Type B pancreatic cell (in vitro differentiated cells): Measurements from ENCODE around the gene CABLES1. TPM values are rescaled to one million over a fixed set of nuclear protein-coding genes. Genes with fewer than 3 reads are reported as not detected.

ENCODE experiments used
- DNase-seq: peaks from one replicate; pipeline ENCODE4 v3.0.0; 2021; ENCODE audit warnings: mixed read lengths; ENCODE audit not compliant: unreplicated experiment; ENCODE audit errors: extremely low spot score
- H3K27ac Mint-ChIP-seq: 2 replicates; pipeline ENCODE4 v1.8.0; 2021; ENCODE audit warnings: mild to moderate bottlenecking, mixed read lengths
- H3K27me3 Mint-ChIP-seq: 2 replicates; pipeline ENCODE4 v1.8.0; 2021; ENCODE audit warnings: mixed read lengths
- H3K36me3 Mint-ChIP-seq: 2 replicates; pipeline ENCODE4 v1.8.0; 2021; ENCODE audit warnings: mixed read lengths
- H3K4me1 Mint-ChIP-seq: one replicate; pipeline ENCODE4 v1.8.0; 2021; ENCODE audit warnings: mixed read lengths; ENCODE audit not compliant: unreplicated experiment
- H3K4me3 Mint-ChIP-seq: 2 replicates; pipeline ENCODE4 v1.8.0; 2021; ENCODE audit warnings: mild to moderate bottlenecking, mixed read lengths
- H3K9me3 Mint-ChIP-seq: 2 replicates; pipeline ENCODE4 v1.8.0; 2021; ENCODE audit warnings: mixed read lengths
- total RNA-seq: library from RNA; stranded (reverse); gene quantifications from 2 replicates; pipeline ENCODE4 v1.2.1, GENCODE V29; 2021; ENCODE audit warnings: low replicate concordance
- TF ChIP-seq, protein P1 (sequence below): fragments of 200-600 bp; sonication (generic); conservative IDR thresholded peaks from 2 replicates; pipeline ENCODE4 v1.5.0; 2021; ENCODE audit warnings: antibody characterized with exemption, mild to moderate bottlenecking

Gene CABLES1
- total RNA-seq, 1 donor from 2014 or later = 11.4 TPM

DNA sequence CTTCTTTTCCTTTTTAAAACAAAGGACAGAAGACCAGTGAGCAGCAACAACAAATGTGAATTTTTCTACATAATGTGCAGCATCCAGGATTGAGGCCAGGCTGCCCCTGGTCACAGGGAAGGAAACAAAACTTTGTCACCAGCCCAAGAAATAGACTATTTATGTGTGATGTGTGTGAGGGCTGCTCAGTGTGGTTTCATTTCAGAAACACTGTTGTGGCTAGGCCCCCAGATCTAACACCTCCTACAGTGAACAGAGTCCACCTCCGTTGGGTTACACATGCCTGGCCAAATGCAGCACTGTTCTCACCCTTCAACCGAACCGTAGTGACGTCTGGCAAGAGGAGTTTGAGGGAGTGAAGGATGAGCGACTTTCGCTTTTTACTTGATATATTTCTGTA, 171.5 kb downstream of the CABLES1 start:
- Mint-ChIP-seq H3K27ac (no peak overlapping the region), H3K4me3 (no peak overlapping the region), H3K27me3 (no peaks in the 10 kb centered on the region), H3K9me3 (no peaks in the 10 kb centered on the region), H3K4me1 (peaks cover 3% of the 10 kb centered on the region), H3K36me3 (peaks cover 9% of the 10 kb centered on the region)
- TF ChIP-seq, protein P1, sequence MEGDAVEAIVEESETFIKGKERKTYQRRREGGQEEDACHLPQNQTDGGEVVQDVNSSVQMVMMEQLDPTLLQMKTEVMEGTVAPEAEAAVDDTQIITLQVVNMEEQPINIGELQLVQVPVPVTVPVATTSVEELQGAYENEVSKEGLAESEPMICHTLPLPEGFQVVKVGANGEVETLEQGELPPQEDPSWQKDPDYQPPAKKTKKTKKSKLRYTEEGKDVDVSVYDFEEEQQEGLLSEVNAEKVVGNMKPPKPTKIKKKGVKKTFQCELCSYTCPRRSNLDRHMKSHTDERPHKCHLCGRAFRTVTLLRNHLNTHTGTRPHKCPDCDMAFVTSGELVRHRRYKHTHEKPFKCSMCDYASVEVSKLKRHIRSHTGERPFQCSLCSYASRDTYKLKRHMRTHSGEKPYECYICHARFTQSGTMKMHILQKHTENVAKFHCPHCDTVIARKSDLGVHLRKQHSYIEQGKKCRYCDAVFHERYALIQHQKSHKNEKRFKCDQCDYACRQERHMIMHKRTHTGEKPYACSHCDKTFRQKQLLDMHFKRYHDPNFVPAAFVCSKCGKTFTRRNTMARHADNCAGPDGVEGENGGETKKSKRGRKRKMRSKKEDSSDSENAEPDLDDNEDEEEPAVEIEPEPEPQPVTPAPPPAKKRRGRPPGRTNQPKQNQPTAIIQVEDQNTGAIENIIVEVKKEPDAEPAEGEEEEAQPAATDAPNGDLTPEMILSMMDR = no peak
- peak; percentile 11 for DNase-seq

DNA sequence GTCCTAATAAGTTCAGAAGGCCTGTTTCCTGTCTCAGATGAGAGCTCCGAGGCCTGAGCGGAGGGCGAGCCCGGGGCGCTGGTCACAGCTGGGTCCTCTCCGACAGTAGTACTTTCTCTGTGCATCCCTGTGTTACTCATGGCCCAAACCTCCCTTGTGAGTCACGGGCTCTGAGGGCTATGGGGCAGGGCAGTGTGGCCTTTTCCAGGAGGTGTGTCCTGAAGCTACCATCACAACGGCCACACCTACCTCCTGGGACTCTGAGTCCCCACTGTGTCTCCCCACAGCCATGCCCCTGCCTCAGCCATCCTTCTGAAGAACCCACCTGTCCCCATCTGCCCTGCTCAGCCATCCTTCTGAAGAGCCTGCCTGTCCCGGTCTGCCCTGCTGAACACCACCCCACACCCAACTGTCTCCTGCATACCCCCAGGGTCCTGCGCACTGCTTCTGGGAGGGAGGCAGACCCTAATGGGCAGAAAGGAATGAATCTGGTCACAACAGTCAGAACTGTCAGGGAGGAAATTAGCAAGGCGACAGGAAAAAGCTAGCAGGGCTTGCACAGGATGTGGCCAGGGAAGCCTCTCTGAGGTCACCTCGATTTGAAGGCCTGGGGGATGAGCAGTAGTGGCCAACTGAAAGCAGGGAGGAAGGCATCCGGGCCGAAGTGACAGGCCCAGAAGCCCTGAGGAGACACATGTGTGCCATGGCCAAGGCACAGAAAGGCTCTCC, 172.4 kb downstream of the CABLES1 start:
- Mint-ChIP-seq H3K4me1 (peaks cover 3% of the 10 kb centered on the region), H3K27me3 (no peaks in the 10 kb centered on the region), H3K9me3 (no peaks in the 10 kb centered on the region), H3K36me3 (peaks cover 9% of the 10 kb centered on the region), H3K27ac (peak overlapping the region; percentile 19), H3K4me3 (no peak overlapping the region)
- TF ChIP-seq, protein P1 = no peak
- DNase-seq = peak; percentile 58

Other genes starting within 250 kb of the CABLES1 start
- gene RBBP8, start 202.2 kb upstream of the CABLES1 start, total RNA-seq = 23.7 and 26.7 TPM in 2 replicates